ENCODE measurements around the gene EGFL7. TPM values are rescaled to one million over a fixed set of nuclear protein-coding genes. Genes with fewer than 3 reads are reported as not detected.
"Not testable (repeated sequence)": the region's sequence is repeated elsewhere in the genome, so short reads cannot be mapped to it uniquely, and the experiment has no call there.

EGFL7 gene
- polyA plus RNA-seq, 3 donors: 34.4 to 456 (median 158) TPM

- 15 to 62% (median 22%) methylated on average over 37 to 38 of the region's 38 CpGs for WGBS, 3 donors
- no peak overlapping the region for H3K27ac ChIP-seq (ENCODE audit: low read depth, low read length)
Observed at GRCh38 chr9:136700959-136701667, 38.4 kb downstream of the EGFL7 start.

- 37 to 65% (median 37%) methylated on average over 10 of the region's 10 CpGs for WGBS, 3 donors
- H3K27ac ChIP-seq (ENCODE audit: low read depth, low read length): no peak overlapping the region
Observed at GRCh38 chr9:136701668-136702053, 38.9 kb downstream of the EGFL7 start.

GRCh38 chr9:136703276-136703860, 40.7 kb downstream of the EGFL7 start:
- no peak overlapping the region for H3K27ac ChIP-seq (ENCODE audit: low read depth, low read length)
- WGBS, 3 donors: 68 to 81% (median 76%) methylated on average over 12 of the region's 12 CpGs

GRCh38 chr9:136704741-136705140, 42.0 kb downstream of the EGFL7 start:
- H3K27ac ChIP-seq (ENCODE audit: low read depth, low read length): not testable (repeated sequence)
- WGBS, 3 donors: 87 to 96% (median 92%) methylated on average over 8 of the region's 8 CpGs

GRCh38 chr9:136705564-136705963, 42.8 kb downstream of the EGFL7 start:
- no peak overlapping the region for H3K27ac ChIP-seq (ENCODE audit: low read depth, low read length)
- 40 to 86% (median 45%) methylated on average over 7 of the region's 7 CpGs for WGBS, 3 donors

- WGBS, 3 donors: 91 to 98% (median 93%) methylated on average over 7 of the region's 7 CpGs
Observed at GRCh38 chr9:136707011-136707410, 44.3 kb downstream of the EGFL7 start.

GRCh38 chr9:136707849-136708517, 45.3 kb downstream of the EGFL7 start:
- 89 to 91% (median 90%) methylated on average over 22 of the region's 22 CpGs for WGBS, 3 donors
- H3K27ac ChIP-seq (ENCODE audit: low read depth, low read length): no peak overlapping the region

More at GRCh38 chr9:136707011-136707410, 44.3 kb downstream of the EGFL7 start:
- H3K27ac ChIP-seq (ENCODE audit: low read depth, low read length): no peak overlapping the region

GRCh38 chr9:136709454-136710109, 46.9 kb downstream of the EGFL7 start:
- 91 to 93% (median 92%) methylated on average over 24 of the region's 24 CpGs for WGBS, 3 donors
- no peak overlapping the region for H3K27ac ChIP-seq (ENCODE audit: low read depth, low read length)

- WGBS, 3 donors: 88 to 95% (median 92%) methylated on average over 7 of the region's 7 CpGs
- H3K27ac ChIP-seq (ENCODE audit: low read depth, low read length): no peak overlapping the region
Observed at GRCh38 chr9:136710543-136710942, 47.8 kb downstream of the EGFL7 start.

GRCh38 chr9:136711219-136711648, 48.5 kb downstream of the EGFL7 start:
- 33 to 47% (median 35%) methylated on average over 4 of the region's 4 CpGs for WGBS, 3 donors
- not testable (repeated sequence) for H3K27ac ChIP-seq (ENCODE audit: low read depth, low read length)

- H3K27ac ChIP-seq (ENCODE audit: low read depth, low read length): no peak within 1 kb of the TSS
- 2 to 3% (median 2%) methylated on average over 59 to 118 of the region's 119 CpGs for WGBS, 3 donors
Observed at GRCh38 chr9:136711751-136712689, 49.3 kb downstream of the EGFL7 start, which contains the start of gene DIPK1B. TSS of gene DIPK1B (plus strand) at chr9:136712572. CDS start at chr9:136712666, 94 bp downstream.

GRCh38 chr9:136712690-136713544, 50.2 kb downstream of the EGFL7 start:
- no peak overlapping the region for H3K27ac ChIP-seq (ENCODE audit: low read depth, low read length)
- WGBS, 3 donors: 5 to 10% (median 8%) methylated on average over 46 to 56 of the region's 56 CpGs

GRCh38 chr9:136713550-136713949, 50.8 kb downstream of the EGFL7 start:
- no peak overlapping the region for H3K27ac ChIP-seq (ENCODE audit: low read depth, low read length)
- WGBS, 3 donors: 33 to 68% (median 36%) methylated on average over 7 to 8 of the region's 8 CpGs

GRCh38 chr9:136714096-136714892, 51.6 kb downstream of the EGFL7 start:
- peak overlapping the region; percentile 5 for H3K27ac ChIP-seq (ENCODE audit: low read depth, low read length)
- WGBS, 3 donors: 32 to 75% (median 40%) methylated on average over 14 to 17 of the region's 17 CpGs

- WGBS, 3 donors: 34 to 81% (median 35%) methylated on average over 8 of the region's 8 CpGs
- H3K27ac ChIP-seq (ENCODE audit: low read depth, low read length): no peak overlapping the region
Observed at GRCh38 chr9:136714893-136715274, 52.2 kb downstream of the EGFL7 start.

- no peak overlapping the region for H3K27ac ChIP-seq (ENCODE audit: low read depth, low read length)
- 79 to 91% (median 79%) methylated on average over 14 to 16 of the region's 16 CpGs for WGBS, 3 donors
Observed at GRCh38 chr9:136717399-136717798, 54.7 kb downstream of the EGFL7 start.

Measured in adipose tissue (tissue), 3 donors.